Measurements from ENCODE around the gene TRIAP1. TPM values are rescaled to one million over a fixed set of nuclear protein-coding genes. Genes with fewer than 3 reads are reported as not detected.

Gene TRIAP1
- total RNA-seq, 1 experiment from 2014 or later, result 23.9 TPM

GRCh38 chr12:120422892-120423456 lies 23.2 kb downstream of the TRIAP1 start:
- no peaks in the 10 kb centered on the region for H3K4me1 ChIP-seq (ENCODE audit: control insufficient read depth, insufficient read depth, low read length)
- TF ChIP-seq SIN3A (IDR thresholded peaks at IDR 0.05; ENCODE audit: borderline replicate concordance, insufficient read depth, low read depth, low read length) (no peak), POLR2AphosphoS5 (IDR thresholded peaks at IDR 0.05; ENCODE audit: low read depth, low read length) (no peak), TCF7L2 (IDR thresholded peaks at IDR 0.05; ENCODE audit: low read depth, low read length) (no peak), REST (IDR thresholded peaks at IDR 0.05; ENCODE audit: insufficient read depth in 1 of 2, low read depth in 2 of 2, low read length in 1 of 2) (no peak)
- TF ChIP-seq, protein P1, sequence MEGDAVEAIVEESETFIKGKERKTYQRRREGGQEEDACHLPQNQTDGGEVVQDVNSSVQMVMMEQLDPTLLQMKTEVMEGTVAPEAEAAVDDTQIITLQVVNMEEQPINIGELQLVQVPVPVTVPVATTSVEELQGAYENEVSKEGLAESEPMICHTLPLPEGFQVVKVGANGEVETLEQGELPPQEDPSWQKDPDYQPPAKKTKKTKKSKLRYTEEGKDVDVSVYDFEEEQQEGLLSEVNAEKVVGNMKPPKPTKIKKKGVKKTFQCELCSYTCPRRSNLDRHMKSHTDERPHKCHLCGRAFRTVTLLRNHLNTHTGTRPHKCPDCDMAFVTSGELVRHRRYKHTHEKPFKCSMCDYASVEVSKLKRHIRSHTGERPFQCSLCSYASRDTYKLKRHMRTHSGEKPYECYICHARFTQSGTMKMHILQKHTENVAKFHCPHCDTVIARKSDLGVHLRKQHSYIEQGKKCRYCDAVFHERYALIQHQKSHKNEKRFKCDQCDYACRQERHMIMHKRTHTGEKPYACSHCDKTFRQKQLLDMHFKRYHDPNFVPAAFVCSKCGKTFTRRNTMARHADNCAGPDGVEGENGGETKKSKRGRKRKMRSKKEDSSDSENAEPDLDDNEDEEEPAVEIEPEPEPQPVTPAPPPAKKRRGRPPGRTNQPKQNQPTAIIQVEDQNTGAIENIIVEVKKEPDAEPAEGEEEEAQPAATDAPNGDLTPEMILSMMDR (IDR thresholded peaks at IDR 0.05), result no peak
- H3K27me3 ChIP-seq (ENCODE audit: control insufficient read depth, insufficient read depth, low read length), result no peaks in the 10 kb centered on the region
- ATAC-seq (no peak), DNase-seq (ENCODE audit: low read depth, low spot score) (no peak)
- H3K27ac ChIP-seq (ENCODE audit: low read length), result no peak overlapping the region
- BruUV-seq (replicated peaks), result no TSS peak
- no peak overlapping the region for H3K4me3 ChIP-seq (ENCODE audit: low read depth in 2 of 2, low read length in 2 of 2)
- ChIA-PET CTCF (no interaction called here), POLR2A (interaction anchor here (0.6 to 0.7 kb wide), 2 partner anchors 38 to 250 kb away, joined by 15 to 19 read pairs; no protein-coding TSS in a partner anchor)
- H3K36me3 ChIP-seq (ENCODE audit: control insufficient read depth, insufficient read depth, low read length), result no peaks in the 10 kb centered on the region
- intact Hi-C loops (cut with micrococcal nuclease; ENCODE audit: unreplicated experiment) (no loop called here), in situ Hi-C loops (cut with HindIII; ENCODE audit: low pct_unique_long_range_greater_than_20kb, low sequenced_read_pairs) (no loop called here)
- H3K9me3 ChIP-seq (ENCODE audit: control insufficient read depth, insufficient read depth, low read depth, low read length), result no peaks in the 10 kb centered on the region

GRCh38 chr12:120421701-120422100 lies 24.5 kb downstream of the TRIAP1 start:
- Histone ChIP-seq H3K4me1 (ENCODE audit: control insufficient read depth, insufficient read depth, low read length) (no peaks in the 10 kb centered on the region), H3K27me3 (ENCODE audit: control insufficient read depth, insufficient read depth, low read length) (no peaks in the 10 kb centered on the region), H3K4me3 (ENCODE audit: low read depth in 2 of 2, low read length in 2 of 2) (no peak overlapping the region), H3K9me3 (ENCODE audit: control insufficient read depth, insufficient read depth, low read depth, low read length) (no peaks in the 10 kb centered on the region), H3K27ac (ENCODE audit: low read length) (no peak overlapping the region), H3K36me3 (ENCODE audit: control insufficient read depth, insufficient read depth, low read length) (no peaks in the 10 kb centered on the region)
- ChIA-PET CTCF (no interaction called here), POLR2A (interaction anchor here (0.6 kb wide), 1 partner anchor 130 kb away, joined by 5 read pairs; the partner anchor contains the start of gene RNU4-2)
- in situ Hi-C loops (cut with HindIII; ENCODE audit: low pct_unique_long_range_greater_than_20kb, low sequenced_read_pairs) (no loop called here), intact Hi-C loops (cut with micrococcal nuclease; ENCODE audit: unreplicated experiment) (no loop called here)
- ATAC-seq (no peak), DNase-seq (ENCODE audit: low read depth, low spot score) (no peak)
- TF ChIP-seq SIN3A (IDR thresholded peaks at IDR 0.05; ENCODE audit: borderline replicate concordance, insufficient read depth, low read depth, low read length), result no peak
- no peak for TF ChIP-seq REST (IDR thresholded peaks at IDR 0.05; ENCODE audit: insufficient read depth in 1 of 2, low read depth in 2 of 2, low read length in 1 of 2)
- no peak for TF ChIP-seq POLR2AphosphoS5 (IDR thresholded peaks at IDR 0.05; ENCODE audit: low read depth, low read length)
- TF ChIP-seq TCF7L2 (IDR thresholded peaks at IDR 0.05; ENCODE audit: low read depth, low read length), result no peak
- TF ChIP-seq, protein P1 (IDR thresholded peaks at IDR 0.05), result no peak
- no TSS peak for BruUV-seq (replicated peaks)

Measured in Panc1 (cell line).